Measurements from ENCODE around the gene FHDC1. TPM values are rescaled to one million over a fixed set of nuclear protein-coding genes. Genes with fewer than 3 reads are reported as not detected.

Gene FHDC1
- total and polyA plus RNA-seq, 5 donors from 2014 or later = 0.20 TPM; not detected in 4

DNA sequence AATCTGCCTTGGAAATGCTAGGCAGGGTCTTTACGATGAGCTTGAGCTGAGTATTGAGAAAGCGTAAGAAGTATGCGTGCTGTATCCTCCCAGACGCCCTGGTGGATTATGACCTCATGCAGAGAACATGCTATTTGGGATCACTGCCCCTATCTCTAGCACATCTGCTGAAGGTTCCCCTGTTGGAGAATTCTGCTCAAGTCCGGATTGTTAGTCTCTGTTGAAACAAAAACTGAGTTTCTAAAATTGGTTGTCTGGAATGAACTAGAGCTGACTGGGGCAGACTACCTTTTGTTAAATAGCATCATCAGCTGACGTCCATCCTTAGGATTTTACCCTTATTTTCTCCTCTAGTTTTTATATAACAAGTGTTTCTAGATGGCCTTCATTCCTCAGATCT is 7.5 kb downstream of the FHDC1 start:
- Histone ChIP-seq H3K36me3 (ENCODE audit: control insufficient read depth, insufficient read depth, low read length) (no peaks in the 10 kb centered on the region), H3K27ac (ENCODE audit: insufficient read depth, low read length, poor library complexity, severe bottlenecking) (no peak overlapping the region), H3K4me3 (ENCODE audit: low read depth, low read length) (no peak overlapping the region), H3K9me3 (ENCODE audit: control insufficient read depth in 2 of 2, low read length in 2 of 2) (no peaks in the 10 kb centered on the region), H3K4me1 (ENCODE audit: control insufficient read depth, insufficient read depth, low read length, poor library complexity, severe bottlenecking) (no peaks in the 10 kb centered on the region), H3K27me3 (ENCODE audit: control insufficient read depth, insufficient read depth, low read length) (peaks cover 22% of the 10 kb centered on the region)
- H3K4me1 Mint-ChIP-seq = peaks cover 0 to under 1% (median 0%) of the 10 kb centered on the region in 4 donors
- H3K9me3 Mint-ChIP-seq = peaks cover 0 to 4% (median 0%) of the 10 kb centered on the region in 7 donors
- no peak for ATAC-seq (ENCODE audit: low read depth in 2 of 2)
- H3K27me3 Mint-ChIP-seq = peaks cover 52% of the 10 kb centered on the region
- DNase-seq = no peak
- peaks cover 3% of the 10 kb centered on the region for H3K36me3 Mint-ChIP-seq
- H3K27ac Mint-ChIP-seq = no peak overlapping the region
- no peak overlapping the region for H3K4me3 Mint-ChIP-seq

- DNase-seq (no peak), ATAC-seq (ENCODE audit: low read depth in 2 of 2) (no peak)
- no peak overlapping the region for H3K27ac Mint-ChIP-seq
- peaks cover 14% of the 10 kb centered on the region for H3K27me3 ChIP-seq (ENCODE audit: control insufficient read depth, insufficient read depth, low read length)
- peaks cover 42% of the 10 kb centered on the region for H3K27me3 Mint-ChIP-seq
- no peaks in the 10 kb centered on the region for H3K4me1 Mint-ChIP-seq
- H3K4me1 ChIP-seq (ENCODE audit: control insufficient read depth, insufficient read depth, low read length, poor library complexity, severe bottlenecking) = no peaks in the 10 kb centered on the region
- H3K36me3 Mint-ChIP-seq = peaks cover 3% of the 10 kb centered on the region
- peaks cover 0 to 3% (median 0%) of the 10 kb centered on the region in 7 donors for H3K9me3 Mint-ChIP-seq
- H3K4me3 Mint-ChIP-seq = no peak overlapping the region
- no peaks in the 10 kb centered on the region for H3K36me3 ChIP-seq (ENCODE audit: control insufficient read depth, insufficient read depth, low read length)
- no peak overlapping the region for H3K4me3 ChIP-seq (ENCODE audit: low read depth, low read length)
- no peaks in the 10 kb centered on the region for H3K9me3 ChIP-seq (ENCODE audit: control insufficient read depth in 2 of 2, low read length in 2 of 2)
- H3K27ac ChIP-seq (ENCODE audit: insufficient read depth, low read length, poor library complexity, severe bottlenecking) = no peak overlapping the region
Measured at GRCh38 chr4:152944666-152945320, 8.7 kb downstream of the FHDC1 start.

DNA sequence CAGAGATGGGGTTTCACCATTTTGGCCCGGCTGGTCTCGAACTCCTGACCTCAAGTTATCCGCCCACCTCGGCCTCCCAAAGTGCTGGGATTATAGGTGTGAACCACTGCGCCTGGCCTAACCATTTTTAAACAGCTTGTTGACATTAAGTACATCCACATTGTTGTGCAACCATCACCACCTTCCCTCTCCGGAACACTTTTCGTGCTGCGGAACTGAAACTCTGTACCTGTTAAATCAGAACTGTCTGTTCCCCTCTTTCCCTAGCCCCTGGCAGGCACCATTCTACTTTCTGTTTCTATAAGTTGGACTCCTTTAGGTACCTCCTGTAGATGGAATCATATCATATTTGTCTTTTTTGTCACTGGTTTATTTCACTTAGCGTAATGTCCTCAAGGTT is 9.5 kb downstream of the FHDC1 start:
- Mint-ChIP-seq H3K36me3 (peaks cover 3% of the 10 kb centered on the region), H3K27me3 (peaks cover 36% of the 10 kb centered on the region), H3K4me1 (no peaks in the 10 kb centered on the region), H3K4me3 (no peak overlapping the region), H3K9me3 (peaks cover 0 to 3% (median 0%) of the 10 kb centered on the region in 7 donors), H3K27ac (no peak overlapping the region)
- Histone ChIP-seq H3K27me3 (ENCODE audit: control insufficient read depth, insufficient read depth, low read length) (peaks cover 6% of the 10 kb centered on the region), H3K27ac (ENCODE audit: insufficient read depth, low read length, poor library complexity, severe bottlenecking) (no peak overlapping the region), H3K9me3 (ENCODE audit: control insufficient read depth in 2 of 2, low read length in 2 of 2) (no peaks in the 10 kb centered on the region), H3K4me1 (ENCODE audit: control insufficient read depth, insufficient read depth, low read length, poor library complexity, severe bottlenecking) (no peaks in the 10 kb centered on the region), H3K4me3 (ENCODE audit: low read depth, low read length) (no peak overlapping the region), H3K36me3 (ENCODE audit: control insufficient read depth, insufficient read depth, low read length) (no peaks in the 10 kb centered on the region)
- no peak for ATAC-seq (ENCODE audit: low read depth in 2 of 2)
- no peak for DNase-seq

DNA sequence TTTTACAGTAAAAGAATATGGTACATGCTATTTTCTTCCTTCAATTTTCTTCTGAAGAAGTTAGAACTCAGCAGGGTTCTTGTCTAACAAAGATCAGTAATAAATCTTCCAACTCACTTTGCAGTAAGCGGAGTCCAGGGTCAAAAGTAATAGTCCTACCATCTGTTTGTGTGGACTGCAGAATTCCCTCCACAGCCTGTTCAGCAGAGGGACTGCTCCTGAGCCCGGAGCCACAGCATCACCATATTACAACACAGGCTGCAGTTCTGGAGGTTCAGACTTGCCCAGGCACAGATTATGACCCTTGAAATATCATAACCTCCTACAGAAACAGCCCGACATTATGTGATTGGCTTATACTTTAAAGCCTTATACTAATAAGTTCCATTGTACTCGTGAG is 10.3 kb downstream of the FHDC1 start:
- DNase-seq = no peak
- H3K9me3 ChIP-seq (ENCODE audit: control insufficient read depth in 2 of 2, low read length in 2 of 2) = no peaks in the 10 kb centered on the region
- no peak overlapping the region for H3K4me3 ChIP-seq (ENCODE audit: low read depth, low read length)
- no peak overlapping the region for H3K4me3 Mint-ChIP-seq
- no peaks in the 10 kb centered on the region for H3K4me1 Mint-ChIP-seq
- H3K27ac Mint-ChIP-seq = no peak overlapping the region
- peaks cover 0 to 3% (median 0%) of the 10 kb centered on the region in 7 donors for H3K9me3 Mint-ChIP-seq
- peaks cover 8% of the 10 kb centered on the region for H3K27me3 ChIP-seq (ENCODE audit: control insufficient read depth, insufficient read depth, low read length)
- H3K4me1 ChIP-seq (ENCODE audit: control insufficient read depth, insufficient read depth, low read length, poor library complexity, severe bottlenecking) = no peaks in the 10 kb centered on the region
- ATAC-seq (ENCODE audit: low read depth in 2 of 2) = no peak
- no peaks in the 10 kb centered on the region for H3K36me3 ChIP-seq (ENCODE audit: control insufficient read depth, insufficient read depth, low read length)
- peaks cover 3% of the 10 kb centered on the region for H3K36me3 Mint-ChIP-seq
- H3K27ac ChIP-seq (ENCODE audit: insufficient read depth, low read length, poor library complexity, severe bottlenecking) = no peak overlapping the region
- H3K27me3 Mint-ChIP-seq = peaks cover 41% of the 10 kb centered on the region

- H3K4me1 ChIP-seq (ENCODE audit: control insufficient read depth, insufficient read depth, low read length, poor library complexity, severe bottlenecking) = no peaks in the 10 kb centered on the region
- H3K9me3 ChIP-seq (ENCODE audit: control insufficient read depth in 2 of 2, low read length in 2 of 2) = no peaks in the 10 kb centered on the region
- Mint-ChIP-seq H3K4me1 (no peaks in the 10 kb centered on the region), H3K27ac (no peak overlapping the region), H3K9me3 (peaks cover 0 to 3% (median 0%) of the 10 kb centered on the region in 7 donors), H3K4me3 (no peak overlapping the region), H3K36me3 (peaks cover 3% of the 10 kb centered on the region), H3K27me3 (peaks cover 37% of the 10 kb centered on the region)
- H3K27me3 ChIP-seq (ENCODE audit: control insufficient read depth, insufficient read depth, low read length) = peaks cover 8% of the 10 kb centered on the region
- no peak overlapping the region for H3K4me3 ChIP-seq (ENCODE audit: low read depth, low read length)
- ATAC-seq (ENCODE audit: low read depth in 2 of 2) (no peak), DNase-seq (no peak)
- H3K36me3 ChIP-seq (ENCODE audit: control insufficient read depth, insufficient read depth, low read length) = no peaks in the 10 kb centered on the region
- no peak overlapping the region for H3K27ac ChIP-seq (ENCODE audit: insufficient read depth, low read length, poor library complexity, severe bottlenecking)
Measured at GRCh38 chr4:152947311-152947710, 11.2 kb downstream of the FHDC1 start.

- Histone ChIP-seq H3K4me1 (ENCODE audit: control insufficient read depth, insufficient read depth, low read length, poor library complexity, severe bottlenecking) (no peaks in the 10 kb centered on the region), H3K9me3 (ENCODE audit: control insufficient read depth in 2 of 2, low read length in 2 of 2) (no peaks in the 10 kb centered on the region), H3K27ac (ENCODE audit: insufficient read depth, low read length, poor library complexity, severe bottlenecking) (no peak overlapping the region), H3K4me3 (ENCODE audit: low read depth, low read length) (no peak overlapping the region), H3K36me3 (ENCODE audit: control insufficient read depth, insufficient read depth, low read length) (no peaks in the 10 kb centered on the region), H3K27me3 (ENCODE audit: control insufficient read depth, insufficient read depth, low read length) (peaks cover 11% of the 10 kb centered on the region)
- peaks cover 3% of the 10 kb centered on the region for H3K36me3 Mint-ChIP-seq
- no peaks in the 10 kb centered on the region for H3K4me1 Mint-ChIP-seq
- H3K27ac Mint-ChIP-seq = no peak overlapping the region
- ATAC-seq (ENCODE audit: low read depth in 2 of 2) (no peak), DNase-seq (no peak)
- peaks cover 0 to 3% (median 0%) of the 10 kb centered on the region in 7 donors for H3K9me3 Mint-ChIP-seq
- peaks cover 49% of the 10 kb centered on the region for H3K27me3 Mint-ChIP-seq
- H3K4me3 Mint-ChIP-seq = no peak overlapping the region
Measured at GRCh38 chr4:152949930-152950329, 13.8 kb downstream of the FHDC1 start.

DNA sequence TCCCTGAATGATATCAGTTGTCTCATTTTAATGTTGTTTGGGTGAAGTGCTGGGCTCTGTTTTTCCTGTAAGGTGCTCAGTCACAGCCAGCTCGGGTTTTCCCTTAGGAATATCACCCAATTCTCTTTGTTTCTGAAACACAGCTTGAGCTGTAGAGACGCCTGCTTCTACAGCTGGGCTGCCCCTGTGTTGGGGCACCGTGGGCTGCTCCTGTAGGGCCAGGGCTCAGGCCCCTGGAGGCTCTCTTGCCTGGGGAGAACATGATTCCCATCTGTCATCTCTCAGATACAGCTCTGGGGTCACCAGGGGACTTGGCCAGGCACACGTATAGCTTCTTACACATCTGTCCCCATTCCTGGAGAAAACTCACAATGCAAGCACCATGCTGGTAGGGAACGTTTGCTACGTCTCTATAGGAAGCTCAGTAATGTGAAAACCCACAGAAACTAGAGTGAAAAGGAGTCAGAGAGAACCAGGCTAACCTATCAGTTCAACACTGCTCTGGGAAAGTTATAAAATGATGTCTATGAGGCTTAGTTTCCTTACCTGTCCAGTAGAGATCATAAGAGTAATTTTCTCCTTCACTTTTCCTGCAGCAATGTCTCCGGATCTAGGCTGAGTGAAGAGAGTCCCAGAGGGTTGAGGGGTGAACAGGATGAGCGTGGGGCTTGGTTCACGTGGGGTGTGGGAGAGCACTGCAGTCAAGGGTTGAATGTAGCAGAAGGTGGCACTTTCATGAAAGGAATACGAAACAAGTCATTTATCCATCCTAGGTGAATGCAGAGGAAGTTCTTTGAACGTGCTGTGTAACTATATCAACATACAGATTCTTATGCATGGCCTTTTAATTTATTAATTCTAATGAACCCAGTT is 14.5 kb downstream of the FHDC1 start:
- DNase-seq = no peak
- peaks cover 11% of the 10 kb centered on the region for H3K27me3 ChIP-seq (ENCODE audit: control insufficient read depth, insufficient read depth, low read length)
- H3K4me1 ChIP-seq (ENCODE audit: control insufficient read depth, insufficient read depth, low read length, poor library complexity, severe bottlenecking) = no peaks in the 10 kb centered on the region
- H3K36me3 Mint-ChIP-seq = peaks cover 3% of the 10 kb centered on the region
- no peaks in the 10 kb centered on the region for H3K9me3 ChIP-seq (ENCODE audit: control insufficient read depth in 2 of 2, low read length in 2 of 2)
- H3K27ac ChIP-seq (ENCODE audit: insufficient read depth, low read length, poor library complexity, severe bottlenecking) = no peak overlapping the region
- peaks cover 0 to 3% (median 0%) of the 10 kb centered on the region in 7 donors for H3K9me3 Mint-ChIP-seq
- no peak overlapping the region for H3K4me3 Mint-ChIP-seq
- H3K27me3 Mint-ChIP-seq = peaks cover 48% of the 10 kb centered on the region
- H3K36me3 ChIP-seq (ENCODE audit: control insufficient read depth, insufficient read depth, low read length) = no peaks in the 10 kb centered on the region
- peak overlapping the region in 1 of 3 donors; percentile 57 for H3K27ac Mint-ChIP-seq
- no peak for ATAC-seq (ENCODE audit: low read depth in 2 of 2)
- H3K4me1 Mint-ChIP-seq = no peaks in the 10 kb centered on the region
- H3K4me3 ChIP-seq (ENCODE audit: low read depth, low read length) = no peak overlapping the region

Measured in CD4-positive, CD25-positive, alpha-beta regulatory T cell (primary cell).